Testis (tissue), 3 donors: ENCODE measurements around the gene IQCF2. TPM values are rescaled to one million over a fixed set of nuclear protein-coding genes. Genes with fewer than 3 reads are reported as not detected.
A peak's percentile ranks its signal among the peaks of the same experiment; 100 is the strongest.

Experiments used
- DNase-seq: peaks from one replicate; pipeline ENCODE4 v3.0.0-alpha.2; 2019
- H3K27ac ChIP-seq, 2 donors: fragments of 200-600 bp; sonication (generic); one replicate each; pipeline ENCODE4 v1.5.1; 2019
- H3K27me3 ChIP-seq: fragments of 200-600 bp; sonication (generic); one replicate; pipeline ENCODE4 v1.5.1; 2019
- H3K36me3 ChIP-seq: fragments of 200-600 bp; sonication (generic); one replicate; pipeline ENCODE4 v1.5.1; 2017; ENCODE audit warnings: low read depth; ENCODE audit errors: missing control alignments
- H3K4me1 ChIP-seq: fragments of 200-600 bp; sonication (generic); one replicate; pipeline ENCODE4 v1.5.1; 2019
- H3K4me3 ChIP-seq, 2 donors: fragments of 200-600 bp; sonication (generic); one replicate each; pipeline ENCODE4 v1.5.1; 2017 to 2019
- H3K9me3 ChIP-seq: fragments of 200-600 bp; sonication (generic); one replicate; pipeline ENCODE4 v1.5.1; 2017
- POLR2A ChIP-seq: fragments of 450-650 bp; IDR thresholded peaks from one replicate; pipeline ENCODE4 v1.6.1; 2017; ENCODE audit warnings: antibody characterized with exemption, mild to moderate bottlenecking, moderate library complexity
- WGBS, 2 donors: methylation state at CpG; one replicate each; pipeline ENCODE4 v1.1.5; 2018; 5-methylcytosine and 5-hydroxymethylcytosine counted together
- intact Hi-C: fragments of 100-400 bp; cut with DNase I; formaldehyde crosslinking; loops from one replicate; pipeline ENCODE4 v1.15.1; 2023; ENCODE audit warnings: low total_unique reads
- polyA plus RNA-seq: library from polyadenylated mRNA; stranded (reverse); fragments of 350-450 nt; fragmentation: Illumina TruSeq; extraction: RNeasy Lipid Tissue Mini Kit (QIAGEN cat#74804); gene quantifications from one replicate; pipeline ENCODE4 v1.2.3, GENCODE V29; 2014; ENCODE audit warnings: low read depth, low replicate concordance; ENCODE audit not compliant: insufficient read depth
- total RNA-seq, 2 donors: library from RNA; depleted of rRNA; stranded (reverse); fragments of >200 nt; gene quantifications; one replicate each; pipeline ENCODE4 v1.2.3, GENCODE V29; 2016
- TF ChIP-seq, protein P1 (sequence below), 3 experiments: fragments of 450-650 bp in 2 of 3; fragments of 200-600 bp in 1 of 3; sonication (generic) in 1 of 3; IDR thresholded peaks; one replicate each; pipeline ENCODE4 v1.5.1; 2016 to 2019; ENCODE audit warnings: antibody characterized with exemption in 3 of 3, mild to moderate bottlenecking in 2 of 3, moderate library complexity in 1 of 3

IQCF2 gene
- total and polyA plus RNA-seq, 3 donors from 2014 or later: 20.1 to 78.0 (median 65.9) TPM

GRCh38 chr3:51888463-51889105 is 27.2 kb downstream of the IQCF2 start:
- H3K9me3 ChIP-seq: no peaks in the 10 kb centered on the region
- peak; percentile 67 for DNase-seq
- no peaks in the 10 kb centered on the region for H3K4me1 ChIP-seq
- WGBS, 2 donors: 63 to 73% methylated on average over 12 of the region's 12 CpGs
- no peak for TF ChIP-seq POLR2A
- TF ChIP-seq, protein P1, sequence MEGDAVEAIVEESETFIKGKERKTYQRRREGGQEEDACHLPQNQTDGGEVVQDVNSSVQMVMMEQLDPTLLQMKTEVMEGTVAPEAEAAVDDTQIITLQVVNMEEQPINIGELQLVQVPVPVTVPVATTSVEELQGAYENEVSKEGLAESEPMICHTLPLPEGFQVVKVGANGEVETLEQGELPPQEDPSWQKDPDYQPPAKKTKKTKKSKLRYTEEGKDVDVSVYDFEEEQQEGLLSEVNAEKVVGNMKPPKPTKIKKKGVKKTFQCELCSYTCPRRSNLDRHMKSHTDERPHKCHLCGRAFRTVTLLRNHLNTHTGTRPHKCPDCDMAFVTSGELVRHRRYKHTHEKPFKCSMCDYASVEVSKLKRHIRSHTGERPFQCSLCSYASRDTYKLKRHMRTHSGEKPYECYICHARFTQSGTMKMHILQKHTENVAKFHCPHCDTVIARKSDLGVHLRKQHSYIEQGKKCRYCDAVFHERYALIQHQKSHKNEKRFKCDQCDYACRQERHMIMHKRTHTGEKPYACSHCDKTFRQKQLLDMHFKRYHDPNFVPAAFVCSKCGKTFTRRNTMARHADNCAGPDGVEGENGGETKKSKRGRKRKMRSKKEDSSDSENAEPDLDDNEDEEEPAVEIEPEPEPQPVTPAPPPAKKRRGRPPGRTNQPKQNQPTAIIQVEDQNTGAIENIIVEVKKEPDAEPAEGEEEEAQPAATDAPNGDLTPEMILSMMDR (IDR thresholded peaks at IDR 0.05): no peak
- H3K36me3 ChIP-seq: no peaks in the 10 kb centered on the region
- H3K27ac ChIP-seq: no peak overlapping the region
- intact Hi-C loops: no loop called here
- no peaks in the 10 kb centered on the region for H3K27me3 ChIP-seq
- peak overlapping the region in 1 of 2 donors; percentile 27 for H3K4me3 ChIP-seq

GRCh38 chr3:51891242-51892039 is 30.0 kb downstream of the IQCF2 start:
- Histone ChIP-seq H3K4me3 (no peak overlapping the region), H3K36me3 (no peaks in the 10 kb centered on the region), H3K9me3 (no peaks in the 10 kb centered on the region), H3K27ac (no peak overlapping the region), H3K27me3 (no peaks in the 10 kb centered on the region), H3K4me1 (no peaks in the 10 kb centered on the region)
- TF ChIP-seq, protein P1 (IDR thresholded peaks at IDR 0.05): no peak
- no peak for TF ChIP-seq POLR2A
- no peak for DNase-seq
- intact Hi-C loops: no loop called here
- WGBS, 2 donors: 79 to 85% methylated on average over 6 to 7 of the region's 7 CpGs

DNA sequence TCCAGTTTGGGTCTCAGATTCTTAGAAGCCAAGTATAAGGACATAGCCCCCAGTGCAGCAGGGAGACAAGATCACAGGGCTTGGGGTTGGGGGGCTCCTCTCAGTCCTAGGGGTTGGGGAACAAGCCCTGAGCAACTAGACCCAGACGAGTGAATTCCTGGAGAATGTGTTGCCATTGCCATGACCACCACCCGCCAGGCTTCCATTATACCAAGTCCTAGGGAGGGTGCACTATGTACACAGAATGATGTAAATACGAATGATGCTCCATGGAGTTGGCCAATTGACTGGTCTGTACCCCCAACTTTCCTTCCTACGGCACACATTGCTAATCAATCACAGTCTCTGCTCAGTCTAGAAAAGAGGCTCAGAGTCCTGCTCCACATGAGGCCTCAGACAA is 33.0 kb downstream of the IQCF2 start:
- H3K36me3 ChIP-seq: no peaks in the 10 kb centered on the region
- DNase-seq: no peak
- 85 to 87% methylated on average over 3 to 4 of the region's 4 CpGs for WGBS, 2 donors
- no peaks in the 10 kb centered on the region for H3K9me3 ChIP-seq
- no peak overlapping the region for H3K4me3 ChIP-seq
- H3K4me1 ChIP-seq: no peaks in the 10 kb centered on the region
- H3K27ac ChIP-seq: no peak overlapping the region
- no peak for TF ChIP-seq POLR2A
- TF ChIP-seq, protein P1 (IDR thresholded peaks at IDR 0.05): no peak
- H3K27me3 ChIP-seq: no peaks in the 10 kb centered on the region
- intact Hi-C loops: no loop called here

DNA sequence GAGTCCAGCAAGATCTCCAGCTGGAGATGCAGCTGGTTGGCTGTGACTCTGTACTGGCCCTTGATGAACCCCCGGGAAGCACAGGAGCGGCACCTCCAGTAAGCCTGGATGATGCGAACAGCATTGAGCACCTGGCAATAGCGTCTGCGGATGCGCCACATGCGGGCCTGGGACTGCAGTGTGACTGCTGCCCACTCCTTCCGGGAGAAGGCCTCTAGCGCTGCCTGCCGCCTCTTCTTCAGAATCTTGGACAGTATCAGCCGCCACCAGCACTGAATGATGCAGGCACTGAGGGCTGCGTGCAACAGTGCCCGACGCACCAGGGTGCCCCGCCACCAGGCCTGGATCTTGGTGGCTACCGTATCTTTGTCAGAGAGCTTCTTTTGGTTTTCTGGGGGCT is 33.5 kb downstream of the IQCF2 start:
- Histone ChIP-seq H3K27me3 (no peaks in the 10 kb centered on the region), H3K36me3 (no peaks in the 10 kb centered on the region), H3K27ac (no peak overlapping the region), H3K4me1 (no peaks in the 10 kb centered on the region), H3K9me3 (no peaks in the 10 kb centered on the region), H3K4me3 (no peak overlapping the region)
- DNase-seq: no peak
- intact Hi-C loops: no loop called here
- no peak for TF ChIP-seq POLR2A
- TF ChIP-seq, protein P1 (IDR thresholded peaks at IDR 0.05): no peak
- 94% methylated on average over 9 to 16 of the region's 16 CpGs for WGBS, 2 donors
